ENCODE measurements around the gene IGF1R.

Gene IGF1R

GRCh38 chr15:98903377-98904018 lies 255.2 kb downstream of the IGF1R start:
- Histone ChIP-seq H3K4me3 (replicated peaks; ENCODE audit: insufficient read depth, low read length) (no peak overlapping the region), H3K27me3 (ENCODE audit: insufficient read depth, poor library complexity, severe bottlenecking) (no peaks in the 10 kb centered on the region), H3K27ac (replicated peaks) (peak overlapping the region; percentile 58)
- TF ChIP-seq SPI1 (IDR thresholded peaks at IDR 0.05; ENCODE audit: borderline replicate concordance, low read depth) (no peak), GABPA (IDR thresholded peaks at IDR 0.05; ENCODE audit: low read depth) (no peak), REST (IDR thresholded peaks at IDR 0.05; ENCODE audit: insufficient replicate concordance, low read depth) (no peak), CTCF (IDR thresholded peaks at IDR 0.05; ENCODE audit: insufficient read depth, low read length) (no peak), POLR2AphosphoS5 (IDR thresholded peaks at IDR 0.05; ENCODE audit: low read depth) (no peak)
- no peak for DNase-seq (ENCODE audit: low read depth in 1 of 2, low spot score in 1 of 2)

- no peaks in the 10 kb centered on the region for H3K27me3 ChIP-seq (ENCODE audit: insufficient read depth, poor library complexity, severe bottlenecking)
- DNase-seq (ENCODE audit: low read depth in 1 of 2, low spot score in 1 of 2): peak; percentile 41 to 82
- peak overlapping the region; percentile 43; the same call in 1 of the 2 replicates for H3K27ac ChIP-seq (replicated peaks)
- H3K4me3 ChIP-seq (replicated peaks; ENCODE audit: insufficient read depth, low read length): no peak overlapping the region
- TF ChIP-seq SPI1 (IDR thresholded peaks at IDR 0.05; ENCODE audit: borderline replicate concordance, low read depth) (peak; percentile 70; the same call in 1 of the 2 replicates), POLR2AphosphoS5 (IDR thresholded peaks at IDR 0.05; ENCODE audit: low read depth) (no peak), REST (IDR thresholded peaks at IDR 0.05; ENCODE audit: insufficient replicate concordance, low read depth) (no peak), GABPA (IDR thresholded peaks at IDR 0.05; ENCODE audit: low read depth) (no peak), CTCF (IDR thresholded peaks at IDR 0.05; ENCODE audit: insufficient read depth, low read length) (peak; percentile 86)
Measured at GRCh38 chr15:98904544-98904943, 256.2 kb downstream of the IGF1R start.

- DNase-seq (ENCODE audit: low read depth in 1 of 2, low spot score in 1 of 2): no peak
- H3K27ac ChIP-seq (replicated peaks): no peak overlapping the region
- H3K4me3 ChIP-seq (replicated peaks; ENCODE audit: insufficient read depth, low read length): no peak overlapping the region
- no peaks in the 10 kb centered on the region for H3K27me3 ChIP-seq (ENCODE audit: insufficient read depth, poor library complexity, severe bottlenecking)
- TF ChIP-seq SPI1 (IDR thresholded peaks at IDR 0.05; ENCODE audit: borderline replicate concordance, low read depth) (no peak), GABPA (IDR thresholded peaks at IDR 0.05; ENCODE audit: low read depth) (no peak), CTCF (IDR thresholded peaks at IDR 0.05; ENCODE audit: insufficient read depth, low read length) (no peak), POLR2AphosphoS5 (IDR thresholded peaks at IDR 0.05; ENCODE audit: low read depth) (no peak), REST (IDR thresholded peaks at IDR 0.05; ENCODE audit: insufficient replicate concordance, low read depth) (no peak)
Measured at GRCh38 chr15:98905963-98906711, 257.8 kb downstream of the IGF1R start.
